Measurements from ENCODE around the gene LCN1. TPM values are rescaled to one million over a fixed set of nuclear protein-coding genes. Genes with fewer than 3 reads are reported as not detected.

LCN1 gene
- total RNA-seq, 1 experiment from 2014 or later: not detected

GRCh38 chr9:135565636-135566035 lies 44.4 kb downstream of the LCN1 start:
- no peak for DNase-seq (ENCODE audit: low read depth)

- DNase-seq (ENCODE audit: low read depth): no peak
These were observed 45.3 kb downstream of the LCN1 start for GRCh38 chr9:135566552-135566951.

GRCh38 chr9:135567311-135567710 lies 46.1 kb downstream of the LCN1 start:
- no peak for DNase-seq (ENCODE audit: low read depth)

- no peak for DNase-seq (ENCODE audit: low read depth)
These were observed 46.8 kb downstream of the LCN1 start for GRCh38 chr9:135568026-135568425.

- DNase-seq (ENCODE audit: low read depth): no peak
These were observed 49.2 kb downstream of the LCN1 start for GRCh38 chr9:135570456-135570855.

GRCh38 chr9:135572233-135572632 lies 51.0 kb downstream of the LCN1 start:
- DNase-seq (ENCODE audit: low read depth): no peak

GRCh38 chr9:135573124-135573523 lies 51.9 kb downstream of the LCN1 start:
- DNase-seq (ENCODE audit: low read depth): no peak

GRCh38 chr9:135574331-135574730 lies 53.1 kb downstream of the LCN1 start:
- peak; percentile 37 for DNase-seq (ENCODE audit: low read depth)

GRCh38 chr9:135574943-135575342 lies 53.7 kb downstream of the LCN1 start:
- DNase-seq (ENCODE audit: low read depth): no peak

Other genes with a start within 250 kb of the LCN1 start
- 31.9 and 36.2 TPM in 2 replicates for gene PPP1R26, start 41.7 kb upstream of the LCN1 start, total RNA-seq (2014; rRNA removed; shearing (Covaris generic))
- 106 and 170 TPM in 2 replicates for gene MRPS2, start 20.8 kb upstream of the LCN1 start, total RNA-seq (2014; rRNA removed; shearing (Covaris generic))
- 0.24 TPM in 1 of 2 replicates, not detected in the other for gene OBP2A, start 24.7 kb downstream of the LCN1 start, total RNA-seq (2014; rRNA removed; shearing (Covaris generic))
- gene PAEP, start 40.3 kb downstream of the LCN1 start, total RNA-seq (2014; rRNA removed; shearing (Covaris generic)): 15.7 and 17.5 TPM in 2 replicates
- gene GLT6D1, start 118.1 kb downstream of the LCN1 start, total RNA-seq (2014; rRNA removed; shearing (Covaris generic)): not detected in 2 replicates
- not detected in 2 replicates for gene LCN9, start 141.9 kb downstream of the LCN1 start, total RNA-seq (2014; rRNA removed; shearing (Covaris generic))
- gene SOHLH1, start 178.0 kb downstream of the LCN1 start, total RNA-seq (2014; rRNA removed; shearing (Covaris generic)): 0.23 TPM in 1 of 2 replicates, not detected in the other
- gene KCNT1, start 180.7 kb downstream of the LCN1 start, total RNA-seq (2014; rRNA removed; shearing (Covaris generic)): not detected in 2 replicates